Tibial nerve (tissue), 4 donors: Measurements from ENCODE around the gene C1orf174.

ENCODE experiments used
- EP300 ChIP-seq, 2 donors: sonication (generic); formaldehyde crosslinking; IDR thresholded peaks; one replicate each; pipeline ENCODE4 v1.6.1; 2017; ENCODE audit warnings: antibody characterized with exemption in 2 of 2, mild to moderate bottlenecking in 1 of 2
- POLR2A ChIP-seq, 2 donors: fragments of 450-650 bp; IDR thresholded peaks; one replicate each; pipeline ENCODE4 v1.6.1; 2017; ENCODE audit warnings: antibody characterized with exemption in 2 of 2, mild to moderate bottlenecking in 2 of 2, moderate library complexity in 2 of 2
- TF ChIP-seq, protein P1 (sequence below), 5 experiments: fragments of 200-600 bp in 3 of 5; fragments of 450-650 bp in 2 of 5; sonication (generic) in 3 of 5; IDR thresholded peaks; one replicate each; pipeline ENCODE4 v1.5.1; 2016 to 2019; ENCODE audit warnings: antibody characterized with exemption in 5 of 5, mild to moderate bottlenecking in 3 of 5, moderate library complexity in 2 of 5

- TF ChIP-seq, protein P1, sequence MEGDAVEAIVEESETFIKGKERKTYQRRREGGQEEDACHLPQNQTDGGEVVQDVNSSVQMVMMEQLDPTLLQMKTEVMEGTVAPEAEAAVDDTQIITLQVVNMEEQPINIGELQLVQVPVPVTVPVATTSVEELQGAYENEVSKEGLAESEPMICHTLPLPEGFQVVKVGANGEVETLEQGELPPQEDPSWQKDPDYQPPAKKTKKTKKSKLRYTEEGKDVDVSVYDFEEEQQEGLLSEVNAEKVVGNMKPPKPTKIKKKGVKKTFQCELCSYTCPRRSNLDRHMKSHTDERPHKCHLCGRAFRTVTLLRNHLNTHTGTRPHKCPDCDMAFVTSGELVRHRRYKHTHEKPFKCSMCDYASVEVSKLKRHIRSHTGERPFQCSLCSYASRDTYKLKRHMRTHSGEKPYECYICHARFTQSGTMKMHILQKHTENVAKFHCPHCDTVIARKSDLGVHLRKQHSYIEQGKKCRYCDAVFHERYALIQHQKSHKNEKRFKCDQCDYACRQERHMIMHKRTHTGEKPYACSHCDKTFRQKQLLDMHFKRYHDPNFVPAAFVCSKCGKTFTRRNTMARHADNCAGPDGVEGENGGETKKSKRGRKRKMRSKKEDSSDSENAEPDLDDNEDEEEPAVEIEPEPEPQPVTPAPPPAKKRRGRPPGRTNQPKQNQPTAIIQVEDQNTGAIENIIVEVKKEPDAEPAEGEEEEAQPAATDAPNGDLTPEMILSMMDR (IDR thresholded peaks at IDR 0.05) = no peak
- TF ChIP-seq EP300 (IDR thresholded peaks at IDR 0.05) (no peak), POLR2A (IDR thresholded peaks at IDR 0.05) (no peak)
These were observed 28.6 kb downstream of the C1orf174 start for GRCh38 chr1:3871451-3871805.
